ENCODE data around the gene MAP3K5. TPM values are rescaled to one million over a fixed set of nuclear protein-coding genes. Genes with fewer than 3 reads are reported as not detected.

The MAP3K5 gene
- polyA plus RNA-seq, 3 donors: 9.6 to 12.0 (median 11.1) TPM

DNA sequence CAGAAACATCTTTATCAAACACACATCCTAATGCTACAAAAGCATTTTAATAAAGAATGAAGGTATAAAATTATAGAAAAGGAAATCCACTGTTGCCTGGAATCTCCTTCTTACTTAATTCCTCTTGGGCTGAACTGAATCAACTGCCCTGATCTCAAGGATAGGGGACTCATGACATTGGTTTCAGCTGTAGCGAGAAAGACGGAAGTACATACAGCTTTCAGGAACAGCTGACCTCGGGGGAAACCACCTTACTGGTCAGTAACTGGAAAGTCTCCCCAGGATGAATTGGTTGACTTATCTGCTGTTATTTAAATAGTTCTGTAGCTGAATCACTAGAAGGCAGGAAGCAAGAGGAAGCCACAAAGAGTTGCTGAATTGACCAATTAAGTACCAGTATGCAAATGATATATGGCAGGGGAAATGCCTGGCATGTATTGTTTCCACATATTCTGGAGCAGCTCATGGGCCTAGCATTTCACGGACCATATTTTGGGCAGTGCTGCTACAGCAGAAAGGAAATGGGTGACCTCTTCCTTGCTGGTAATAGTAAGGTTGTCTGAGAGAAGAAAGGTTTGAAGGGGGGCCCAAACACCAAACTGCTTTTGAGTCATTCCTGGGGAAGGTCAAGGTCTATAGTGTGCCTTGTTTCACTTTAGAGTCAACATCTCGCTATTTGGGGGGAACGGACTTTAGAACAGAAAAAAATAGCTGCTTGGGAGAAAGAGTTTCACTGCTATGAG, 198.4 kb downstream of the MAP3K5 start:
- Histone ChIP-seq H3K4me2 (replicated peaks; ENCODE audit: extremely low read depth, low read length, poor library complexity, severe bottlenecking) (peak overlapping the region; percentile 60), H3K27me3 (ENCODE audit: control insufficient read depth in 2 of 2, insufficient read depth in 2 of 2, low read length in 2 of 2) (no peaks in the 10 kb centered on the region), H2AFZ (ENCODE audit: insufficient read depth, low read depth, low read length, poor library complexity, severe bottlenecking) (peak overlapping the region; percentile 46), H3K79me2 (ENCODE audit: insufficient read depth, low read length) (no peaks in the 10 kb centered on the region), H3K9me3 (replicated peaks in 1 of 2; ENCODE audit: control insufficient read depth in 1 of 2, insufficient read depth in 1 of 2, low read length in 2 of 2) (no peaks in the 10 kb centered on the region), H4K20me1 (ENCODE audit: insufficient read depth, low read length) (peaks cover 27% of the 10 kb centered on the region), H3K4me1 (ENCODE audit: control insufficient read depth in 1 of 2, insufficient read depth in 2 of 2, low read length in 2 of 2) (peaks cover 23 to 26% of the 10 kb centered on the region in 2 donors), H3K9ac (ENCODE audit: insufficient read depth, low read length, poor library complexity, severe bottlenecking) (peak overlapping the region; percentile 52), H3K4me3 (replicated peaks in 1 of 3; ENCODE audit: low read depth in 2 of 3, low read length in 3 of 3) (peak overlapping the region in 1 of 3 experiments; percentile 45), H3K36me3 (replicated peaks in 1 of 2; ENCODE audit: control insufficient read depth in 1 of 2, insufficient read depth in 2 of 2, low read length in 2 of 2) (peaks cover 60 to 83% of the 10 kb centered on the region in 2 donors), H3K27ac (ENCODE audit: low read depth in 1 of 2, low read length in 2 of 2) (peak overlapping the region; percentile 39 to 87)
- WGBS (ENCODE audit: insufficient coverage): 0% methylated on average over 6 of the region's 6 CpGs
- intact Hi-C loops (cut with micrococcal nuclease): loop anchor here in 1 of 2 donors (5.0 kb wide), 1 partner anchor 198 kb away; the partner anchor contains the start of gene MAP3K5
- Mint-ChIP-seq H3K9me3 (peaks cover 0 to 6% (median 0%) of the 10 kb centered on the region in 7 donors), H3K27ac (peak overlapping the region; percentile 90 to 96 (median 94)), H3K36me3 (peaks cover 84 to 85% of the 10 kb centered on the region in 2 donors), H3K27me3 (ENCODE audit: low read depth in 3 of 3) (peaks cover 0 to 1% (median 0%) of the 10 kb centered on the region in 3 donors), H3K4me3 (peak overlapping the region; percentile 3 to 72), H3K4me1 (peaks cover 24% of the 10 kb centered on the region)
- TF ChIP-seq, protein P1, sequence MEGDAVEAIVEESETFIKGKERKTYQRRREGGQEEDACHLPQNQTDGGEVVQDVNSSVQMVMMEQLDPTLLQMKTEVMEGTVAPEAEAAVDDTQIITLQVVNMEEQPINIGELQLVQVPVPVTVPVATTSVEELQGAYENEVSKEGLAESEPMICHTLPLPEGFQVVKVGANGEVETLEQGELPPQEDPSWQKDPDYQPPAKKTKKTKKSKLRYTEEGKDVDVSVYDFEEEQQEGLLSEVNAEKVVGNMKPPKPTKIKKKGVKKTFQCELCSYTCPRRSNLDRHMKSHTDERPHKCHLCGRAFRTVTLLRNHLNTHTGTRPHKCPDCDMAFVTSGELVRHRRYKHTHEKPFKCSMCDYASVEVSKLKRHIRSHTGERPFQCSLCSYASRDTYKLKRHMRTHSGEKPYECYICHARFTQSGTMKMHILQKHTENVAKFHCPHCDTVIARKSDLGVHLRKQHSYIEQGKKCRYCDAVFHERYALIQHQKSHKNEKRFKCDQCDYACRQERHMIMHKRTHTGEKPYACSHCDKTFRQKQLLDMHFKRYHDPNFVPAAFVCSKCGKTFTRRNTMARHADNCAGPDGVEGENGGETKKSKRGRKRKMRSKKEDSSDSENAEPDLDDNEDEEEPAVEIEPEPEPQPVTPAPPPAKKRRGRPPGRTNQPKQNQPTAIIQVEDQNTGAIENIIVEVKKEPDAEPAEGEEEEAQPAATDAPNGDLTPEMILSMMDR (IDR thresholded peaks at IDR 0.05): no peak
- peak; percentile 94 to 100 (median 99) for DNase-seq

DNA sequence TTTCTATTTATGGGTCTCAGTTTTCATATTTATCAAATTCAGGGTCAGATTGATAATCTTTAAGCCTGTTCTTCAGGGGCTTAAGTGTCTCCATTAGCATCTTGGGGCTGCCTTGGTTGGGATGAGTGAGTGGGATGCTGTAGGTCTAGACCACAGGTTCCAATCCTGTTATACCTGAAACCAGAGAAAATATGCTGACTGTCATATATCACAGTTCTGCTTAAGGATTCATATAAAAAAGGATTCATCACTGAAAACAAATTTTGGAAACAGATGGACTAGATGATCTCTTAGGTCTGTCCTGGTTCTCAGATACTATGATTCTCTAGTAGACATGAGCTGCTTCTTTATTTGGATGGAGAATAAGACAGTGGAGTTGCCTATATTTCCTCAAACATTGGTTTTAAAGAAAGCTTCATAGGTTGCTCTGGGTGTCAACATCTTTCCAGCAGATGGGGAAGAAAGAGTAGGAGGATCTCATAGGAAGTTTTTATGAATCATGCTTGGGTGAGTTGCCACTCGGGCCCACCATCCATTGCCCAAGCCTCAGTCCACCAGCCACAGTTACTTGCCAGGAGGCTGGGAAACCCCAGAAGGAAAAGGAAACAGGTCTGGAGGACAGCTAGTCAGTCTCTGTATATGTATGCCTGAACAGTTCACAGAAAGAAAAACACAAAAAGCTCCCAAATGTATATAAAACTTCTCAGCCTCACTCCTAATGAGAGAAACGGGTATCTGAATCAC, 199.2 kb downstream of the MAP3K5 start:
- Histone ChIP-seq H3K36me3 (replicated peaks in 1 of 2; ENCODE audit: control insufficient read depth in 1 of 2, insufficient read depth in 2 of 2, low read length in 2 of 2) (peaks cover 64 to 83% of the 10 kb centered on the region in 2 donors), H2AFZ (ENCODE audit: insufficient read depth, low read depth, low read length, poor library complexity, severe bottlenecking) (no peak overlapping the region), H3K27me3 (ENCODE audit: control insufficient read depth in 2 of 2, insufficient read depth in 2 of 2, low read length in 2 of 2) (no peaks in the 10 kb centered on the region), H3K27ac (ENCODE audit: low read depth in 1 of 2, low read length in 2 of 2) (peak overlapping the region; percentile 34 to 87), H3K4me1 (ENCODE audit: control insufficient read depth in 1 of 2, insufficient read depth in 2 of 2, low read length in 2 of 2) (peaks cover 23 to 26% of the 10 kb centered on the region in 2 donors), H3K79me2 (ENCODE audit: insufficient read depth, low read length) (no peaks in the 10 kb centered on the region), H3K9ac (ENCODE audit: insufficient read depth, low read length, poor library complexity, severe bottlenecking) (peak overlapping the region; percentile 42), H4K20me1 (ENCODE audit: insufficient read depth, low read length) (peaks cover 27% of the 10 kb centered on the region), H3K4me2 (replicated peaks; ENCODE audit: extremely low read depth, low read length, poor library complexity, severe bottlenecking) (no peak overlapping the region), H3K4me3 (replicated peaks in 1 of 3; ENCODE audit: low read depth in 2 of 3, low read length in 3 of 3) (no peak overlapping the region), H3K9me3 (replicated peaks in 1 of 2; ENCODE audit: control insufficient read depth in 1 of 2, insufficient read depth in 1 of 2, low read length in 2 of 2) (no peaks in the 10 kb centered on the region)
- intact Hi-C loops (cut with micrococcal nuclease): loop anchor here in 1 of 2 donors (5.0 kb wide), 1 partner anchor 199 kb away; the partner anchor contains the start of gene MAP3K5
- H3K9me3 Mint-ChIP-seq: peaks cover 0 to 6% (median 0%) of the 10 kb centered on the region in 7 donors
- no CpG with 5 or more reads among the region's 2 CpGs for WGBS (ENCODE audit: insufficient coverage)
- H3K4me3 Mint-ChIP-seq: no peak overlapping the region
- peak; percentile 66 to 98 (median 82) for DNase-seq
- H3K4me1 Mint-ChIP-seq: peaks cover 24% of the 10 kb centered on the region
- H3K27me3 Mint-ChIP-seq (ENCODE audit: low read depth in 3 of 3): peaks cover 0 to 1% (median 0%) of the 10 kb centered on the region in 3 donors
- TF ChIP-seq, protein P1 (IDR thresholded peaks at IDR 0.05): no peak
- H3K36me3 Mint-ChIP-seq: peaks cover 85% of the 10 kb centered on the region in 2 donors
- H3K27ac Mint-ChIP-seq: peak overlapping the region; percentile 90 to 96 (median 94)

All from CD14-positive monocyte (primary cell).